RPMI7951 (cell line): ENCODE results near the gene HTR4. TPM values are rescaled to one million over a fixed set of nuclear protein-coding genes. Genes with fewer than 3 reads are reported as not detected.

ENCODE experiments used
- DNase-seq: peaks from one replicate; pipeline ENCODE4 v3.0.0-alpha.2; 2012; ENCODE audit warnings: low read depth
- total RNA-seq: library from RNA; depleted of rRNA; stranded (reverse); fragments of >200 nt; shearing (Covaris generic); gene quantifications from 2 replicates; pipeline ENCODE4 v1.2.3, GENCODE V29; 2014; rRNA removed

HTR4 gene
- total RNA-seq, 1 experiment from 2014 or later, result not detected

- DNase-seq, result no peak
These were observed 220.5 kb downstream of the HTR4 start for GRCh38 chr5:148433826-148434225.

Other genes starting within 250 kb of the HTR4 start
- gene ADRB2, start 172.1 kb upstream of the HTR4 start, total RNA-seq, result 0.59 and 0.72 TPM in 2 replicates